Naive thymus-derived CD8-positive, alpha-beta T cell (primary cell): ENCODE results near the gene BIRC3. TPM values are rescaled to one million over a fixed set of nuclear protein-coding genes. Genes with fewer than 3 reads are reported as not detected.
"Not testable (repeated sequence)": the region's sequence is repeated elsewhere in the genome, so short reads cannot be mapped to it uniquely, and the experiment has no call there.

Experiments
- ATAC-seq, 2 donors: fragments of 150-1000 bp; cut with Tn5 transposase in 1 of 2; sonication (Bioruptor Pico), chemical (Tn5 transposase) in 1 of 2; 1 replicate in 1 of 2; 2 replicates in 1 of 2; pipeline ENCODE4 v1.10.0; 2021; ENCODE audit warnings: mild to moderate bottlenecking in 2 of 2, moderate library complexity in 2 of 2
- POLR2A ChIA-PET: fragments of 350-600 bp; sonication (Branson Sonifier 250); formaldehyde crosslinking; loops from one replicate; lab custom pipeline; 2021; ENCODE audit warnings: antibody characterized with exemption; lab: Charles Lee
- DNase-seq, 10 donors: peaks; one replicate each; pipeline versions ENCODE4 v3.0.0 to v3.0.0-alpha.2; 2020 to 2022
- H3K27ac Mint-ChIP-seq, 10 donors: one replicate each; pipeline ENCODE4 v1.8.0; 2020 to 2022; ENCODE audit warnings: mild to moderate bottlenecking in 10 of 10, mixed read lengths in 10 of 10, moderate library complexity in 4 of 10, inconsistent platforms in 1 of 10
- H3K27me3 Mint-ChIP-seq, 5 donors: one replicate each; pipeline ENCODE4 v1.8.0; 2021 to 2022; ENCODE audit warnings: mixed read lengths in 5 of 5
- H3K36me3 Mint-ChIP-seq, 3 donors: one replicate each; pipeline ENCODE4 v1.8.0; 2020 to 2022; ENCODE audit warnings: mixed read lengths in 3 of 3, mild to moderate bottlenecking in 2 of 3, inconsistent platforms in 1 of 3
- H3K4me1 Mint-ChIP-seq, 4 donors: one replicate each; pipeline ENCODE4 v1.8.0; 2021 to 2022; ENCODE audit warnings: mixed read lengths in 4 of 4
- H3K4me3 Mint-ChIP-seq, 10 donors: one replicate each; pipeline ENCODE4 v1.8.0; 2020 to 2022; ENCODE audit warnings: mild to moderate bottlenecking in 10 of 10, mixed read lengths in 10 of 10, moderate library complexity in 6 of 10, inconsistent platforms in 1 of 10
- H3K9me3 Mint-ChIP-seq, 9 donors: one replicate each; pipeline ENCODE4 v1.8.0; 2020 to 2022; ENCODE audit warnings: mixed read lengths in 9 of 9, mild to moderate bottlenecking in 3 of 9, inconsistent platforms in 1 of 9, moderate library complexity in 1 of 9
- polyA plus RNA-seq, 3 donors: library from polyadenylated mRNA; unstranded; fragments of 300-500 nt; fragmentation: Illumina TruSeq; gene quantifications; one replicate each; pipeline ENCODE4 v1.2.3, GENCODE V29; 2021
- total RNA-seq, 8 experiments: library from RNA in 2 of 8; stranded (reverse) in 2 of 8; gene quantifications; one replicate each; pipeline ENCODE4 v1.2.3 and lab custom pipeline; 2021 to 2026

Gene BIRC3
- total and polyA plus RNA-seq, 5 experiments from 2014 or later = 16.7 to 97.7 (median 22.9) TPM

- H3K4me1 Mint-ChIP-seq = peaks cover 0 to 10% (median 4%) of the 10 kb centered on the region in 4 donors
- no peak for ATAC-seq
- H3K36me3 Mint-ChIP-seq = peaks cover 5 to 77% (median 41%) of the 10 kb centered on the region in 3 donors
- no peak for DNase-seq
- POLR2A ChIA-PET = interaction anchor here (0.9 kb wide), 1 partner anchor 28 kb away, joined by 4 read pairs; no protein-coding TSS in a partner anchor
- H3K27me3 Mint-ChIP-seq = no peaks in the 10 kb centered on the region
- peak overlapping the region in 5 of 10 donors; percentile 33 to 70 (median 61) for H3K27ac Mint-ChIP-seq
- no peak overlapping the region for H3K4me3 Mint-ChIP-seq
- H3K9me3 Mint-ChIP-seq = no peaks in the 10 kb centered on the region
Measured at GRCh38 chr11:102332611-102332994, 15.3 kb downstream of the BIRC3 start.

- Mint-ChIP-seq H3K4me1 (peaks cover 4 to 7% (median 6%) of the 10 kb centered on the region in 4 donors), H3K4me3 (no peak overlapping the region), H3K9me3 (no peaks in the 10 kb centered on the region), H3K27ac (peak overlapping the region in 8 of 10 donors; percentile 15 to 81 (median 54)), H3K27me3 (no peaks in the 10 kb centered on the region), H3K36me3 (peaks cover 0 to 36% (median 7%) of the 10 kb centered on the region in 3 donors)
- no peak for DNase-seq
- ATAC-seq = no peak
- POLR2A ChIA-PET = no interaction called here
Measured at GRCh38 chr11:102338479-102339010, 21.3 kb downstream of the BIRC3 start.

GRCh38 chr11:102341311-102341710 lies 24.0 kb downstream of the BIRC3 start:
- peaks cover 9 to 17% (median 14%) of the 10 kb centered on the region in 4 donors for H3K4me1 Mint-ChIP-seq
- H3K4me3 Mint-ChIP-seq, H3K27me3 Mint-ChIP-seq, DNase-seq, ATAC-seq, H3K9me3 Mint-ChIP-seq: not testable (repeated sequence)
- POLR2A ChIA-PET = interaction anchor here (0.7 to 1.7 kb wide), 6 partner anchors 19 to 252 kb away, joined by 3 to 6 read pairs (median 4); no protein-coding TSS in a partner anchor
- H3K27ac Mint-ChIP-seq = peak overlapping the region in 2 of 10 donors; percentile 55 to 73
- peaks cover 0 to 24% (median 2%) of the 10 kb centered on the region in 3 donors for H3K36me3 Mint-ChIP-seq

GRCh38 chr11:102341844-102342318 lies 24.6 kb downstream of the BIRC3 start:
- no peaks in the 10 kb centered on the region for H3K27me3 Mint-ChIP-seq
- ATAC-seq (peak; percentile 34 to 41), DNase-seq (peak; percentile 32 to 83 (median 70))
- H3K9me3 Mint-ChIP-seq = no peaks in the 10 kb centered on the region
- H3K4me3 Mint-ChIP-seq = no peak overlapping the region
- POLR2A ChIA-PET = interaction anchor here (0.7 to 1.7 kb wide), 7 partner anchors 19 to 252 kb away, joined by 3 to 6 read pairs (median 4); no protein-coding TSS in a partner anchor
- peak overlapping the region in 8 of 10 donors; percentile 6 to 94 (median 74) for H3K27ac Mint-ChIP-seq
- peaks cover 0 to 19% (median 0%) of the 10 kb centered on the region in 3 donors for H3K36me3 Mint-ChIP-seq
- H3K4me1 Mint-ChIP-seq = peaks cover 9 to 22% (median 17%) of the 10 kb centered on the region in 4 donors

GRCh38 chr11:102343809-102344208 lies 26.5 kb downstream of the BIRC3 start:
- Mint-ChIP-seq H3K27ac (peak overlapping the region in 1 of 10 donors; percentile 43), H3K27me3 (no peaks in the 10 kb centered on the region), H3K36me3 (peaks cover 0 to 2% (median 0%) of the 10 kb centered on the region in 3 donors), H3K4me3 (no peak overlapping the region), H3K9me3 (no peaks in the 10 kb centered on the region), H3K4me1 (peaks cover 14 to 30% (median 26%) of the 10 kb centered on the region in 4 donors)
- DNase-seq = no peak
- POLR2A ChIA-PET = interaction anchor here (0.9 to 1.4 kb wide), 5 partner anchors 12 to 48 kb away, joined by 3 to 4 read pairs (median 3); partner anchors contain the start of gene BIRC3
- no peak for ATAC-seq

- POLR2A ChIA-PET = interaction anchor here (5.4 kb wide), 1 partner anchor 14 kb away, joined by 42 read pairs; no protein-coding TSS in a partner anchor
- H3K9me3 Mint-ChIP-seq = no peaks in the 10 kb centered on the region
- H3K4me1 Mint-ChIP-seq = peaks cover 21 to 47% (median 42%) of the 10 kb centered on the region in 4 donors
- ATAC-seq (no peak), DNase-seq (peak in 2 of 10 donors; percentile 31 to 44)
- peak overlapping the region; percentile 93 to 99 (median 98) for H3K4me3 Mint-ChIP-seq
- H3K27ac Mint-ChIP-seq = peak overlapping the region; percentile 98 to 100 (median 100)
- H3K27me3 Mint-ChIP-seq = no peaks in the 10 kb centered on the region
- H3K36me3 Mint-ChIP-seq = peaks cover 0 to 14% (median 2%) of the 10 kb centered on the region in 3 donors
Measured at GRCh38 chr11:102345904-102346303, 28.6 kb downstream of the BIRC3 start.

GRCh38 chr11:102346456-102346747 lies 29.1 kb downstream of the BIRC3 start:
- Mint-ChIP-seq H3K27ac (peak overlapping the region; percentile 98 to 100 (median 100)), H3K36me3 (peaks cover 0 to 17% (median 5%) of the 10 kb centered on the region in 3 donors), H3K4me1 (peaks cover 21 to 52% (median 42%) of the 10 kb centered on the region in 4 donors), H3K27me3 (no peaks in the 10 kb centered on the region), H3K9me3 (no peaks in the 10 kb centered on the region), H3K4me3 (peak overlapping the region; percentile 93 to 99 (median 98))
- ATAC-seq (no peak), DNase-seq (no peak)
- POLR2A ChIA-PET = interaction anchor here (1.1 to 5.4 kb wide), 2 partner anchors 13 to 44 kb away, joined by 3 to 42 read pairs; no protein-coding TSS in a partner anchor

GRCh38 chr11:102346748-102347461 lies 29.6 kb downstream of the BIRC3 start, which contains the start of gene BIRC2:
TSS of gene BIRC2 (plus strand) at chr11:102347214. CDS start at chr11:102349855, 2,641 bp downstream.
- peak within 1 kb of the TSS; percentile 93 to 99 (median 98) for H3K4me3 Mint-ChIP-seq
- H3K4me1 Mint-ChIP-seq = peaks cover 19 to 48% (median 42%) of the 10 kb centered on the region in 4 donors
- peak; percentile 83 to 85 for ATAC-seq

GRCh38 chr11:102347462-102348370 lies 30.4 kb downstream of the BIRC3 start:
- Mint-ChIP-seq H3K4me3 (peak overlapping the region; percentile 93 to 99 (median 98)), H3K9me3 (no peaks in the 10 kb centered on the region), H3K27ac (peak overlapping the region; percentile 98 to 100 (median 100)), H3K27me3 (no peaks in the 10 kb centered on the region), H3K36me3 (peaks cover 0 to 29% (median 10%) of the 10 kb centered on the region in 3 donors), H3K4me1 (peaks cover 17 to 46% (median 41%) of the 10 kb centered on the region in 4 donors)
- DNase-seq (peak in 6 of 10 donors; percentile 33 to 59 (median 38)), ATAC-seq (peak in 1 of 2 donors; percentile 13)
- POLR2A ChIA-PET = interaction anchor here (0.6 to 5.4 kb wide), 7 partner anchors 10 to 148 kb away, joined by 3 to 42 read pairs (median 4); partner anchors contain the start of gene BIRC3

More at GRCh38 chr11:102346748-102347461, 29.6 kb downstream of the BIRC3 start, which contains the start of gene BIRC2:
- Mint-ChIP-seq H3K27me3 (no peaks in the 10 kb centered on the region), H3K27ac (peak within 1 kb of the TSS; percentile 98 to 100 (median 100)), H3K36me3 (peaks cover 0 to 21% (median 9%) of the 10 kb centered on the region in 3 donors), H3K9me3 (no peaks in the 10 kb centered on the region)
- POLR2A ChIA-PET = interaction anchor here (0.6 to 5.4 kb wide), 6 partner anchors 13 to 149 kb away, joined by 3 to 42 read pairs (median 4); partner anchors contain the start of gene BIRC3
- DNase-seq = peak; percentile 92 to 97 (median 95)

GRCh38 chr11:102357116-102357515 lies 39.8 kb downstream of the BIRC3 start:
- POLR2A ChIA-PET = interaction anchor here (0.7 kb wide), 2 partner anchors 9 to 204 kb away, joined by 3 read pairs; no protein-coding TSS in a partner anchor
- peaks cover 36 to 72% (median 58%) of the 10 kb centered on the region in 3 donors for H3K36me3 Mint-ChIP-seq
- peak overlapping the region; percentile 14 to 91 (median 72) for H3K27ac Mint-ChIP-seq

GRCh38 chr11:102359372-102359771 lies 42.1 kb downstream of the BIRC3 start:
- DNase-seq (no peak), ATAC-seq (no peak)
- POLR2A ChIA-PET = interaction anchor here (1.2 to 3.6 kb wide), 3 partner anchors 11 to 92 kb away, joined by 3 to 42 read pairs (median 6); partner anchors contain the start of gene BIRC2
- peaks cover 29 to 66% (median 55%) of the 10 kb centered on the region in 4 donors for H3K4me1 Mint-ChIP-seq
- H3K9me3 Mint-ChIP-seq = peaks cover 0 to 29% (median 13%) of the 10 kb centered on the region in 9 donors
- peak overlapping the region in 9 of 10 donors; percentile 47 to 98 (median 96) for H3K27ac Mint-ChIP-seq
- H3K27me3 Mint-ChIP-seq = no peaks in the 10 kb centered on the region
- peaks cover 32 to 70% (median 59%) of the 10 kb centered on the region in 3 donors for H3K36me3 Mint-ChIP-seq
- H3K4me3 Mint-ChIP-seq = peak overlapping the region in 2 of 10 donors; percentile 24 to 76

More at GRCh38 chr11:102357116-102357515, 39.8 kb downstream of the BIRC3 start:
- H3K4me1 Mint-ChIP-seq = peaks cover 28 to 63% (median 56%) of the 10 kb centered on the region in 4 donors
- ATAC-seq = no peak
- H3K27me3 Mint-ChIP-seq = no peaks in the 10 kb centered on the region
- DNase-seq = no peak
- H3K4me3 Mint-ChIP-seq = peak overlapping the region in 3 of 10 donors; percentile 2 to 46 (median 12)
- H3K9me3 Mint-ChIP-seq = peaks cover 0 to 29% (median 13%) of the 10 kb centered on the region in 9 donors
